ENCODE measurements around the gene CA4.
"Not testable (repeated sequence)": the region's sequence is repeated elsewhere in the genome, so short reads cannot be mapped to it uniquely, and the experiment has no call there.

DNA sequence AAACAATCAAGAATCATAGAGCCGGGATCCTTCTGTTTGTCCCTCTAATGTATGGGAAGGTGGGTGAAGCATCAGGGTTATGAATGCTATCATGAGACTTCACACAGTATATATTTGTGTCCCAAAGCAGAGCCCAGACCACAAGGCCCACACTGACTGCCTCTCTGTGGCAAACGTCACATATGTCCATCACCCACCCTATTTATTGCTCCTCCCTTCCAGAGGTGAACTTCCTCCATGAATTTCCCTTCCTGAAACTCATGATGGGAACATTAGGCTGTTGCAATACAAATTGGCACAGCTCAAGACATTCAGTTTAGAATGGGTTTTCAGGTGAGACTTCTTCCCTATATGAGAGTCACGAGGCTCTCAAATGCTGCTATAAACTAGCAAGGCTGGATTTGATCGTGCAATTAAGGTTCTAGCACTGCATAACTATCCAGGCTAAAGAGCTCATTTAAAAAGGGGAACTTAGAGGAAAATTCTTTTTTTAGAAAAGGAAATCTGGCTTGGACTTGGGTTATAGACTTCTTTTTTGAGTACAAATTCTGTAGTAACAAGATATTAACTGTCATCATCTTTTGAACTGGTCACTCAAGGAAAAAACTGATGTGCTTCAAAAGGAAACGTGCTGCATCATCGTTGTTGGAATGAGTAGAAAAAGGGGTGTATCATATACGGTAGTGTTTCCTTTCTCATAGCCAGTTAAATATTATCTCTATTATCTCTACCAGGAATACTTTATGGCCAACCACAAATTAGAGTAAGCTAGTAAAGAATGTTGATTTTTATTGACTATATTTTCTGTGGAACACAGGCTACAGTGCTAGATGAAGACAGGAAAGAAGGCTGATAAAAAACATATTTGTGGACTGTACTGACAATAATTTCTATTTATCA, 37.3 kb downstream of the CA4 start:
- TF ChIP-seq, protein P1, sequence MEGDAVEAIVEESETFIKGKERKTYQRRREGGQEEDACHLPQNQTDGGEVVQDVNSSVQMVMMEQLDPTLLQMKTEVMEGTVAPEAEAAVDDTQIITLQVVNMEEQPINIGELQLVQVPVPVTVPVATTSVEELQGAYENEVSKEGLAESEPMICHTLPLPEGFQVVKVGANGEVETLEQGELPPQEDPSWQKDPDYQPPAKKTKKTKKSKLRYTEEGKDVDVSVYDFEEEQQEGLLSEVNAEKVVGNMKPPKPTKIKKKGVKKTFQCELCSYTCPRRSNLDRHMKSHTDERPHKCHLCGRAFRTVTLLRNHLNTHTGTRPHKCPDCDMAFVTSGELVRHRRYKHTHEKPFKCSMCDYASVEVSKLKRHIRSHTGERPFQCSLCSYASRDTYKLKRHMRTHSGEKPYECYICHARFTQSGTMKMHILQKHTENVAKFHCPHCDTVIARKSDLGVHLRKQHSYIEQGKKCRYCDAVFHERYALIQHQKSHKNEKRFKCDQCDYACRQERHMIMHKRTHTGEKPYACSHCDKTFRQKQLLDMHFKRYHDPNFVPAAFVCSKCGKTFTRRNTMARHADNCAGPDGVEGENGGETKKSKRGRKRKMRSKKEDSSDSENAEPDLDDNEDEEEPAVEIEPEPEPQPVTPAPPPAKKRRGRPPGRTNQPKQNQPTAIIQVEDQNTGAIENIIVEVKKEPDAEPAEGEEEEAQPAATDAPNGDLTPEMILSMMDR (IDR thresholded peaks at IDR 0.05): not testable (repeated sequence)
- TF ChIP-seq EZH2 (IDR thresholded peaks at IDR 0.05; ENCODE audit: borderline replicate concordance, insufficient read depth, low read depth, low read length, poor library complexity, severe bottlenecking): not testable (repeated sequence)
